GM12874 (cell line): ENCODE results near the gene OR8S1.

Experiments used
- TF ChIP-seq, protein P1 (sequence below): IDR thresholded peaks from 2 replicates; pipeline ENCODE4 v1.5.1; 2011; ENCODE audit warnings: low read depth, mild to moderate bottlenecking, control low read depth, low read length, moderate library complexity; ENCODE audit not compliant: insufficient read depth

OR8S1 gene, protein sequence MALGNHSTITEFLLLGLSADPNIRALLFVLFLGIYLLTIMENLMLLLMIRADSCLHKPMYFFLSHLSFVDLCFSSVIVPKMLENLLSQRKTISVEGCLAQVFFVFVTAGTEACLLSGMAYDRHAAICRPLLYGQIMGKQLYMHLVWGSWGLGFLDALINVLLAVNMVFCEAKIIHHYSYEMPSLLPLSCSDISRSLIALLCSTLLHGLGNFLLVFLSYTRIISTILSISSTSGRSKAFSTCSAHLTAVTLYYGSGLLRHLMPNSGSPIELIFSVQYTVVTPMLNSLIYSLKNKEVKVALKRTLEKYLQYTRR

DNA sequence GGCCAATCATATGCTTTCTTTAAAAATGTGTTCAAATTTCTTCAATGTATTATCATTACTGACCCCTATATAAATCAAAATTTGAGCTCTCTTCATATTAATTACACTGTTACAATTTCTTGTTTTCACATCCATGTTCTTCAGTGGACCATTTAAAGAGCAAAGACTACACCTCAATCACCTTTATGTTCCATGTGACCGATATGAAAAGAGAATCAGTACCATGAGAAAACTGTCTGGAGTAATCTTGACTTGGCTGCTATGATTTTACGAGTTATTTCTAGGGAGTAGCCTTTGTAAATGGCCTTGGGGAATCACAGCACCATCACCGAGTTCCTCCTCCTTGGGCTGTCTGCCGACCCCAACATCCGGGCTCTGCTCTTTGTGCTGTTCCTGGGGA lies at the start of gene OR8S1:
Gene OR8S1 (plus strand): TSS at position 301 of the 400 bp plus-strand sequence. CDS start 0 bp downstream, at position 301.
- TF ChIP-seq, protein P1, sequence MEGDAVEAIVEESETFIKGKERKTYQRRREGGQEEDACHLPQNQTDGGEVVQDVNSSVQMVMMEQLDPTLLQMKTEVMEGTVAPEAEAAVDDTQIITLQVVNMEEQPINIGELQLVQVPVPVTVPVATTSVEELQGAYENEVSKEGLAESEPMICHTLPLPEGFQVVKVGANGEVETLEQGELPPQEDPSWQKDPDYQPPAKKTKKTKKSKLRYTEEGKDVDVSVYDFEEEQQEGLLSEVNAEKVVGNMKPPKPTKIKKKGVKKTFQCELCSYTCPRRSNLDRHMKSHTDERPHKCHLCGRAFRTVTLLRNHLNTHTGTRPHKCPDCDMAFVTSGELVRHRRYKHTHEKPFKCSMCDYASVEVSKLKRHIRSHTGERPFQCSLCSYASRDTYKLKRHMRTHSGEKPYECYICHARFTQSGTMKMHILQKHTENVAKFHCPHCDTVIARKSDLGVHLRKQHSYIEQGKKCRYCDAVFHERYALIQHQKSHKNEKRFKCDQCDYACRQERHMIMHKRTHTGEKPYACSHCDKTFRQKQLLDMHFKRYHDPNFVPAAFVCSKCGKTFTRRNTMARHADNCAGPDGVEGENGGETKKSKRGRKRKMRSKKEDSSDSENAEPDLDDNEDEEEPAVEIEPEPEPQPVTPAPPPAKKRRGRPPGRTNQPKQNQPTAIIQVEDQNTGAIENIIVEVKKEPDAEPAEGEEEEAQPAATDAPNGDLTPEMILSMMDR, result no peak

DNA sequence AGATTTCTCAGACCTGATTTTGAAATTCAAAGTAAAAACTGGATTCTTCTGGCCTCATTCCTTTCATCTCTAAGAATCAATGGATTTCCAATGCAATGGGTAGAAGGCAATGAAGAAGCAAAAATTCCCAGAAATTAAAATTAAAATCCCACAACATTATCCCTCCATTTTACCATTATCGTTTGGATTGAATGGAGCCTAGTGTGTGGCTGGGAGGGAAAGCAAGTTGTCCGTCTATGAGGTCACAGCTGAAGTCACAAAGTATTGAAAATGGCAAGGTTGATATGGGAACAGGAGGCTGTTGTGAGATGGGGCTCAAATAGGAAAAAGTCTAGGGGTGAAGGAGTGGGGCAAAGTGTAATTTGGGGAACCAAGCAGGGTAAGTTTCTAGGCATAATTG lies 43.2 kb upstream of the OR8S1 start, which contains the start of gene C12orf54:
Gene C12orf54 (plus strand): TSS at position 301 of the 400 bp plus-strand sequence. CDS start 799 bp downstream, outside the sequence.
- TF ChIP-seq, protein P1, result no peak

DNA sequence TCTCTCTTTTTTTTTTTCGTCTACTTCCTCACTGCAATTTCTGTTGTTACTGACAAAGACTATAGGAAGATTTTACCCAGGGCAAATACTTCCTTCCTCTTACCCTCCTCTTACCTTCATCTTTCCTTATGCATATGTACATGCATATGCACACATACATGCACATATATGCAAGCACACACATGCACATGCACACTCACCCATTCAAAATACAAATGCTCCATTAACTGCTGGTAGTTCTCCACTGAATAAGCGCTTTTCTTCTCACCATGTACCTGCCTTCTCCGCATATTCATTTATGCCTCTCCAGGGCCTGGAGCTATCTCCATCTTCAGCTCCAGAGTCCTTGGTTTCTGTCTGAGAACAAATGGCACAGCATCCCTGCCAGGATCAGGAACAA lies 42.5 kb upstream of the OR8S1 start:
- TF ChIP-seq, protein P1, result no peak

DNA sequence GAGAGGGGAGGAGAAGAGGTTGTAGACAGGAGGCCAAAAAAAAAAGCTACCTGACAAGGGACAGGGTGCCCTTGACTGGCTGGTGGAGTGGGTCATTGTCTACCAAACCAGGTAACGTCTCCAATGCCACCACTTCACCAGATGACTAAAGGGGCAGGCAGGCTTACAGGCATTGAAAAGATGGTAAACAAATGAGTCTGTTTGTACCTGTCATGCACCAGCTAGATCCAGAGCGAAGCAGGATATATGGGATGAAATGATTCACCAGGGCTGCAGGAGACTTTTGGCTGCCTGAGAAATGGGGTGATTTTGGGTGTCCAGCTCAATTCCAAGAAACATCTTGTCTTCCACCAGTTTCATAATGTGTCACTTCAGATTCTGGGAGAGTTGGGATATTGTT lies 39.2 kb upstream of the OR8S1 start:
- TF ChIP-seq, protein P1, result no peak

DNA sequence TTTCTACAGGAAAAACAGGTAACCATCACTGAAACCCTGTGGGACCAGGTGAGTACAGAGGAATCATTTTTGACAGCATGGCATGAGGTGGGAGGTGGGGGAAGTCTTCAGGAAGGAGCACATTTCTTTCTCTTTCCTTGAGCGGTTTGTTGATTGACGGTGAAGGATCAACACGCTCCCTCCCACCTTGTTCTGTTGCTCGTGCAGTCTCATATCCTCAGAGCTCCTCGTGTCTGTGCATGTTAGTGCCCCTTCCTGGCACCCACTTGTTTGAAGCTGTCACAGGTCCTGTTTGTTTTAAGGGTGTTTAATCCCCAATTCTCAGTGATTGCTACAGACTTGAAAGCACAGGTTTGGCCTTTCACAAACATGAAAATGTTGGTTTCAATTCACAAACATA lies 38.8 kb upstream of the OR8S1 start:
- TF ChIP-seq, protein P1, result no peak

DNA sequence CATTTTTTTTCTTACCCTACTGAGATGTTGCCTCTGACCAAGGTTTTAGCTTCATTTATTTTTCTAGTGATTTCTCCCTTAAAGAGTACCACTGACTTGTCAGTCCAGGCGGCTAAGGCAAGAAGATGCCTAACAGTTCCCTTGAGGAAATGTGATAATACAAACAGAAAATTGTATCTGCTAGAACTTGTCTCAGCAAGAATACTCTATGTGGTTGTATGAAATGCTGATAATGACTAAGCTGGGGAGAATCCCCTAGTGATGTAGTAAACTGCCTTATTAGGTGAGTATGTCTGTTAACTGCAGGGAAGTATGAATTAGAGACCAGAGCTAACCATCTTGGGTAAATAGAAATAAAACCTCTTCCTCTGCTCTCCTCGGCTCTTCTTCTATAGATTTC lies 36.4 kb upstream of the OR8S1 start:
- TF ChIP-seq, protein P1, result no peak

DNA sequence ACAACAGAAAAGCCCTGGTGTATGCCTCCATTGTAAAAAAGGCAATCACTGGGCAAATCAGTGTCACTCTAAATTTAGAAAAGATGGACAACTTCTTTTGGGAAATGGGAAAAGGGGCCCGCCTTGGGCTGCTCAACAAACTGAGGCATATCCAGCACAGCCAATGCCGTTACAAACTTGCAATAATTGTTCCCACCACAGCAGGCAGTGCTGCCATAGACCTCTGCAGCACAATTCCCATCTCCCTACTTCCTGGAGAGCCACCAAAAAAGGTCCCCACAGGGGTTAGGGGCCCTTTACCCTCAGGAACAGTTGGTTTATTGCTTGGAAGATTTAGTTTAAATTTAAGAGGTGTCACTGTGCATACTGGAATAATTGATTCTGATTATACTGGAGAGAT lies 16.4 kb upstream of the OR8S1 start:
- TF ChIP-seq, protein P1, result no peak
